B cell (primary cell): Measurements from ENCODE around the gene ESCO1. TPM values are rescaled to one million over a fixed set of nuclear protein-coding genes. Genes with fewer than 3 reads are reported as not detected.
A peak's percentile ranks its signal among the peaks of the same experiment; 100 is the strongest.

Experiments used
- ATAC-seq: fragments of 200-7000 bp; cut with Tn5 transposase; one replicate; pipeline ENCODE4 v1.10.0; 2021; ENCODE audit warnings: low read depth, mild to moderate bottlenecking, moderate number of reproducible peaks, moderate library complexity
- CTCF ChIA-PET: fragments of 350-600 bp; sonication (Branson Sonifier 250); formaldehyde crosslinking; loops from one replicate; lab custom pipeline; 2021; ENCODE audit warnings: antibody characterized with exemption, inconsistent platforms; lab: Charles Lee
- POLR2A ChIA-PET: fragments of 350-600 bp; sonication (Branson Sonifier 250); formaldehyde crosslinking; loops from one replicate; lab custom pipeline; 2021; ENCODE audit warnings: antibody characterized with exemption; lab: Charles Lee
- DNase-seq: peaks from one replicate; pipeline ENCODE4 v3.0.0; 2013
- H2AFZ ChIP-seq: 2 replicates; pipeline ENCODE4 v1.6.1; 2012; ENCODE audit warnings: mild to moderate bottlenecking, low read depth, low read length; ENCODE audit not compliant: insufficient read depth, poor library complexity, severe bottlenecking
- H3K27ac ChIP-seq, 2 donors: 1 replicate in 1 of 2; 2 replicates in 1 of 2; pipeline ENCODE4 v1.5.1; 2012 to 2013; ENCODE audit warnings: low read length in 2 of 2, mild to moderate bottlenecking in 2 of 2, moderate library complexity in 1 of 2
- H3K27me3 ChIP-seq, 4 experiments: fragments of 200-600 bp in 1 of 4; sonication (generic) in 1 of 4; replicated peaks in 1 of 4; 1 replicate in 2 of 4; 2 replicates in 2 of 4; pipeline versions ENCODE4 v1.6.1 to v1.7.0; 2013 to 2016; ENCODE audit warnings: low read length in 3 of 4, mild to moderate bottlenecking in 2 of 4, mixed read lengths in 1 of 4, moderate library complexity in 1 of 4; ENCODE audit not compliant: insufficient read depth in 4 of 4, control insufficient read depth in 3 of 4; ENCODE audit errors: control extremely low read depth in 1 of 4
- H3K36me3 ChIP-seq, 2 experiments: replicated peaks in 1 of 2; 1 replicate in 1 of 2; 2 replicates in 1 of 2; pipeline versions ENCODE4 v1.6.1 to v1.7.1; 2013; ENCODE audit warnings: low read length in 1 of 2; ENCODE audit not compliant: insufficient read depth in 2 of 2, control insufficient read depth in 1 of 2; ENCODE audit errors: control extremely low read depth in 1 of 2, extremely low read depth in 1 of 2
- H3K4me1 ChIP-seq, 2 donors: fragments of 200-600 bp in 1 of 2; sonication (generic) in 1 of 2; 1 replicate in 1 of 2; 2 replicates in 1 of 2; pipeline versions ENCODE4 v1.5.1 to v1.6.1; 2013 to 2017; ENCODE audit warnings: low read length in 2 of 2; ENCODE audit not compliant: control insufficient read depth in 2 of 2, insufficient read depth in 2 of 2
- H3K4me2 ChIP-seq: replicated peaks from 2 replicates; pipeline ENCODE3; 2012; ENCODE audit warnings: mild to moderate bottlenecking, low read depth, low read length; ENCODE audit not compliant: poor library complexity, severe bottlenecking
- H3K4me3 ChIP-seq, 5 experiments: fragments of 200-600 bp in 1 of 5; sonication (generic) in 1 of 5; 1 replicate in 3 of 5; 2 replicates in 2 of 5; pipeline versions ENCODE4 v1.5.1 to v1.7.0; 2011 to 2016; ENCODE audit warnings: low read length in 4 of 5, mild to moderate bottlenecking in 4 of 5, low read depth in 2 of 5, control low read depth in 1 of 5, moderate library complexity in 1 of 5; ENCODE audit not compliant: insufficient read depth in 1 of 5; ENCODE audit errors: control extremely low read depth in 1 of 5, extremely low read depth in 1 of 5
- H3K79me2 ChIP-seq: fragments of 200-600 bp; sonication (generic); one replicate; pipeline ENCODE4 v1.6.0; 2016; ENCODE audit warnings: low read length; ENCODE audit not compliant: control insufficient read depth, insufficient read depth
- H3K9ac ChIP-seq: fragments of 200-600 bp; sonication (generic); 2 replicates; pipeline ENCODE4 v1.6.1; 2017; ENCODE audit warnings: mild to moderate bottlenecking, low read length, moderate library complexity
- H3K9me3 ChIP-seq, 3 donors: one replicate each; pipeline versions ENCODE4 v1.6.1 to v1.7.1; 2013; ENCODE audit warnings: low read length in 2 of 3; ENCODE audit not compliant: control insufficient read depth in 2 of 3, insufficient read depth in 1 of 3; ENCODE audit errors: control extremely low read depth in 1 of 3
- H4K20me1 ChIP-seq: 2 replicates; pipeline ENCODE4 v1.6.0; 2012; ENCODE audit warnings: mild to moderate bottlenecking, low read length; ENCODE audit not compliant: insufficient read depth, control insufficient read depth, poor library complexity, severe bottlenecking
- H3K27ac Mint-ChIP-seq: one replicate; pipeline ENCODE4 v1.8.0; 2021; ENCODE audit warnings: mixed read lengths
- H3K27me3 Mint-ChIP-seq: one replicate; pipeline ENCODE4 v1.8.0; 2021; ENCODE audit warnings: mixed read lengths
- H3K4me1 Mint-ChIP-seq: one replicate; pipeline ENCODE4 v1.8.0; 2021; ENCODE audit warnings: mixed read lengths
- H3K4me3 Mint-ChIP-seq: one replicate; pipeline ENCODE4 v1.8.0; 2021; ENCODE audit warnings: mixed read lengths
- H3K9me3 Mint-ChIP-seq: one replicate; pipeline ENCODE4 v1.8.0; 2022; ENCODE audit warnings: mixed read lengths; ENCODE audit not compliant: insufficient read depth
- EZH2 ChIP-seq: IDR thresholded peaks from 2 replicates; pipeline ENCODE4 v1.6.1; 2012; ENCODE audit warnings: borderline replicate concordance, low read depth, mild to moderate bottlenecking, moderate library complexity, low read length; ENCODE audit not compliant: insufficient read depth, poor library complexity, severe bottlenecking
- WGBS: methylation state at CpG from one replicate; pipeline ENCODE4 v1.1.5; 2013; ENCODE audit warnings: missing lambda C conversion rate; ENCODE audit not compliant: insufficient coverage; 5-methylcytosine and 5-hydroxymethylcytosine counted together
- intact Hi-C: fragments of 100-400 bp; cut with micrococcal nuclease; formaldehyde crosslinking; loops from one replicate; pipeline ENCODE4 v1.10.0; 2022
- polyA plus RNA-seq: library from polyadenylated mRNA; depleted of rRNA; stranded (reverse); fragments of >200 nt; gene quantifications from 2 replicates; pipeline ENCODE4 v1.2.3, GENCODE V29; 2012
- total RNA-seq, 2 donors: library from RNA; stranded (reverse); fragments of 120-200 nt in 1 of 2; gene quantifications; 1 replicate in 1 of 2; 2 replicates in 1 of 2; pipeline versions ENCODE4 v1.2.3 to v1.2.4, GENCODE V29; 2013 to 2022
- TF ChIP-seq, protein P1 (sequence below): fragments of 200-600 bp; IDR thresholded peaks from one replicate; pipeline ENCODE4 v1.8.0; 2022; ENCODE audit warnings: antibody characterized with exemption, mild to moderate bottlenecking

Gene ESCO1
- total and polyA plus RNA-seq, 2 donors (not counting 1 experiment from before 2014, with no cell fraction given), result 8.5 to 30.0 TPM

DNA sequence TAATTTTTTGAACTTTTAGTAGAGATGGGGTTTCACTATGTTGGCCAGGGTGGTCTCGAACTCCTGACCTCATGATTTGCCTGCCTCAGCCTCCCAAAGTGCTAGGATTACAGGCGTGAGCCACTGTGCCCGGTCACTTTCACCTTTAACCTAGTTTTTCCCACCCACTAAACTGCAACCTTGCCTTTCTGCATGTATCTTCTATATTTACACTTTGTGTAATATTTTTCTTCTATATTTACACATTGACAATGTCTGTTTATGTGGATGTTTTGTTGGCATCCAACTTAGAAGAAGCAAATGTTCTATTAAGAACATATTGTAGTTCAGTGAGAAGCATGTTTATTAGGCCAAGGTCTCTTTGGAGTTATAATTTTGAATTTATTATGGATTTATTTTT, 38.3 kb upstream of the ESCO1 start:
- Mint-ChIP-seq H3K4me1 (peaks cover 13% of the 10 kb centered on the region), H3K27ac (peak overlapping the region; percentile 50)
- CTCF ChIA-PET, result interaction anchor here (0.8 kb wide), 1 partner anchor 317 kb away, joined by 3 read pairs; no protein-coding TSS in a partner anchor

DNA sequence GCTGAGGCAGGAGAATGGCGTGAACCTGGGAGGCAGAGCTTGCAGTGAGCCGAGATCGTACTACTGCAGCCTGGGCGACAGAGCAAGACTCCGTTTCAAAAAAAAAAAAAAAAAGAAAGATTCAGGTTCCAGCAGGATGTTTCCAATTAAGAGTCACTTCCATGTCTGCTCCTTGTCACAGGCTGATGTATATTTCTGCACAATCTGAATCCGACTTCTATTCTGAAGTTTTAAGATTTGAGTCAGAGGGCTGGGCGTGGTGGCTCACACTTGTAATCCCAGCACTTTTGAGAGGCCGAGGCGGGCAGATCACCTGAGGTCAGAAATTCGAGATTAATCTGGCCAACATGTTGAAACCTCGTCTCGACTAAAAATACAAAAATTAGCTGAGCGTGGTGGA, 36.3 kb upstream of the ESCO1 start:
- ATAC-seq (no peak), DNase-seq (no peak)
- H3K9ac ChIP-seq, result no peak overlapping the region
- H3K4me1 ChIP-seq, result peaks cover 0 to 7% of the 10 kb centered on the region in 2 donors
- ChIA-PET POLR2A (no interaction called here), CTCF (no interaction called here)
- no peaks in the 10 kb centered on the region for H3K27me3 Mint-ChIP-seq
- H3K27ac Mint-ChIP-seq, result no peak overlapping the region
- no peaks in the 10 kb centered on the region for H3K9me3 Mint-ChIP-seq
- no peak overlapping the region for H3K4me3 Mint-ChIP-seq
- H3K79me2 ChIP-seq, result no peaks in the 10 kb centered on the region
- no peak overlapping the region for H2AFZ ChIP-seq
- peaks cover 13% of the 10 kb centered on the region for H3K4me1 Mint-ChIP-seq
- peaks cover 0 to 1% of the 10 kb centered on the region in 2 experiments for H3K36me3 ChIP-seq
- H3K27me3 ChIP-seq, result no peaks in the 10 kb centered on the region
- intact Hi-C loops, result no loop called here
- no peak for TF ChIP-seq EZH2
- TF ChIP-seq, protein P1, sequence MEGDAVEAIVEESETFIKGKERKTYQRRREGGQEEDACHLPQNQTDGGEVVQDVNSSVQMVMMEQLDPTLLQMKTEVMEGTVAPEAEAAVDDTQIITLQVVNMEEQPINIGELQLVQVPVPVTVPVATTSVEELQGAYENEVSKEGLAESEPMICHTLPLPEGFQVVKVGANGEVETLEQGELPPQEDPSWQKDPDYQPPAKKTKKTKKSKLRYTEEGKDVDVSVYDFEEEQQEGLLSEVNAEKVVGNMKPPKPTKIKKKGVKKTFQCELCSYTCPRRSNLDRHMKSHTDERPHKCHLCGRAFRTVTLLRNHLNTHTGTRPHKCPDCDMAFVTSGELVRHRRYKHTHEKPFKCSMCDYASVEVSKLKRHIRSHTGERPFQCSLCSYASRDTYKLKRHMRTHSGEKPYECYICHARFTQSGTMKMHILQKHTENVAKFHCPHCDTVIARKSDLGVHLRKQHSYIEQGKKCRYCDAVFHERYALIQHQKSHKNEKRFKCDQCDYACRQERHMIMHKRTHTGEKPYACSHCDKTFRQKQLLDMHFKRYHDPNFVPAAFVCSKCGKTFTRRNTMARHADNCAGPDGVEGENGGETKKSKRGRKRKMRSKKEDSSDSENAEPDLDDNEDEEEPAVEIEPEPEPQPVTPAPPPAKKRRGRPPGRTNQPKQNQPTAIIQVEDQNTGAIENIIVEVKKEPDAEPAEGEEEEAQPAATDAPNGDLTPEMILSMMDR, result no peak
- H3K4me3 ChIP-seq, result no peak overlapping the region
- no peaks in the 10 kb centered on the region for H3K9me3 ChIP-seq
- no peaks in the 10 kb centered on the region for H4K20me1 ChIP-seq
- no peak overlapping the region for H3K27ac ChIP-seq
- H3K4me2 ChIP-seq, result no peak overlapping the region
- 94% methylated on average over 13 of the region's 13 CpGs for WGBS

More for the DNA sequence above, 38.3 kb upstream of the ESCO1 start:
- Histone ChIP-seq H3K4me2 (no peak overlapping the region), H3K4me3 (no peak overlapping the region), H3K9me3 (no peaks in the 10 kb centered on the region), H3K9ac (no peak overlapping the region), H2AFZ (no peak overlapping the region), H3K4me1 (peaks cover 0 to 7% of the 10 kb centered on the region in 2 donors), H3K27me3 (no peaks in the 10 kb centered on the region), H3K36me3 (no peaks in the 10 kb centered on the region), H3K79me2 (no peaks in the 10 kb centered on the region), H4K20me1 (no peaks in the 10 kb centered on the region), H3K27ac (no peak overlapping the region)
- ATAC-seq (no peak), DNase-seq (no peak)
- no peaks in the 10 kb centered on the region for H3K27me3 Mint-ChIP-seq
- no peaks in the 10 kb centered on the region for H3K9me3 Mint-ChIP-seq
- TF ChIP-seq, protein P1, result no peak
- no peak for TF ChIP-seq EZH2
- no peak overlapping the region for H3K4me3 Mint-ChIP-seq
- intact Hi-C loops, result no loop called here
- no CpG with 5 or more reads among the region's 3 CpGs for WGBS
- POLR2A ChIA-PET, result no interaction called here
